GM19395 (cell line): ENCODE results near the gene PLA2G7.

Experiments used
- ATAC-seq: cut with Tn5 transposase; IDR thresholded peaks from one replicate; pipeline ENCODE4 v1.9.1; 2021; ENCODE audit warnings: mild to moderate bottlenecking, moderate library complexity; ENCODE audit not compliant: unreplicated experiment

Gene PLA2G7

GRCh38 chr6:46690141-46690755, 44.9 kb downstream of the PLA2G7 start:
- ATAC-seq = no peak

GRCh38 chr6:46689657-46690056, 45.5 kb downstream of the PLA2G7 start:
- no peak for ATAC-seq

GRCh38 chr6:46688966-46689335, 46.2 kb downstream of the PLA2G7 start:
- ATAC-seq = no peak

GRCh38 chr6:46688117-46688965, 46.8 kb downstream of the PLA2G7 start:
- no peak for ATAC-seq

GRCh38 chr6:46687619-46688097, 47.5 kb downstream of the PLA2G7 start, which contains the start of gene TDRD6:
TSS of gene TDRD6 (plus strand) at chr6:46687885. CDS start at chr6:46688129, 244 bp downstream.
- no peak for ATAC-seq

GRCh38 chr6:46684771-46685170, 50.4 kb downstream of the PLA2G7 start:
- ATAC-seq = no peak

GRCh38 chr6:46677314-46677654, 57.9 kb downstream of the PLA2G7 start:
- no peak for ATAC-seq

GRCh38 chr6:46676604-46677313, 58.4 kb downstream of the PLA2G7 start:
- no peak for ATAC-seq

GRCh38 chr6:46674410-46674809, 60.8 kb downstream of the PLA2G7 start:
- ATAC-seq = no peak

- ATAC-seq = no peak
Observed at GRCh38 chr6:46667377-46667776, 67.8 kb downstream of the PLA2G7 start.

GRCh38 chr6:46661483-46661882, 73.7 kb downstream of the PLA2G7 start:
- ATAC-seq = no peak

GRCh38 chr6:46657642-46658041, 77.5 kb downstream of the PLA2G7 start:
- no peak for ATAC-seq

- no peak for ATAC-seq
Observed at GRCh38 chr6:46655803-46656202, 79.4 kb downstream of the PLA2G7 start.
